Transverse colon (tissue), 4 donors: ENCODE data around the gene SPTBN4. TPM values are rescaled to one million over a fixed set of nuclear protein-coding genes. Genes with fewer than 3 reads are reported as not detected.

ENCODE experiments used
- DNase-seq: peaks from one replicate; pipeline ENCODE4 v3.0.0-alpha.2; 2019
- H3K27ac ChIP-seq, 4 donors: fragments of 200-600 bp; sonication (generic); 2 replicates each; pipeline ENCODE4 v1.5.1; 2016 to 2018; ENCODE audit warnings: inconsistent platforms in 4 of 4
- H3K27me3 ChIP-seq: fragments of 200-600 bp; sonication (generic); 2 replicates; pipeline ENCODE4 v1.5.1; 2017; ENCODE audit warnings: inconsistent platforms
- H3K36me3 ChIP-seq, 4 donors: fragments of 200-600 bp; sonication (generic); 2 replicates each; pipeline ENCODE4 v1.5.1; 2017 to 2019; ENCODE audit warnings: inconsistent platforms in 4 of 4
- H3K4me1 ChIP-seq, 4 donors: fragments of 200-600 bp; sonication (generic); 2 replicates each; pipeline ENCODE4 v1.5.1; 2017 to 2020; ENCODE audit warnings: inconsistent platforms in 4 of 4
- H3K4me3 ChIP-seq, 4 donors: fragments of 200-600 bp; sonication (generic); 1 replicate in 1 of 4; 2 replicates in 3 of 4; pipeline versions ENCODE4 v1.5.1 to v1.6.1; 2017 to 2019; ENCODE audit warnings: inconsistent platforms in 4 of 4
- H3K9me3 ChIP-seq, 2 donors: fragments of 200-600 bp; sonication (generic); 2 replicates each; pipeline ENCODE4 v1.5.1; 2017 to 2019; ENCODE audit warnings: inconsistent platforms in 2 of 2
- EP300 ChIP-seq: sonication (generic); formaldehyde crosslinking; IDR thresholded peaks from one replicate; pipeline ENCODE4 v1.6.1; 2017; ENCODE audit warnings: antibody characterized with exemption, low read depth
- POLR2A ChIP-seq: fragments of 450-650 bp; IDR thresholded peaks from one replicate; pipeline ENCODE4 v1.6.1; 2016; ENCODE audit warnings: antibody characterized with exemption, mild to moderate bottlenecking, moderate library complexity
- POLR2AphosphoS5 ChIP-seq, 3 donors: sonication (generic); formaldehyde crosslinking; IDR thresholded peaks; one replicate each; pipeline ENCODE4 v1.6.1; 2016; ENCODE audit warnings: antibody characterized with exemption in 3 of 3
- WGBS, 2 donors: methylation state at CpG; one replicate each; pipeline ENCODE4 v1.1.5; 2018; ENCODE audit warnings: low coverage in 1 of 2; 5-methylcytosine and 5-hydroxymethylcytosine counted together
- in situ Hi-C, 4 donors: fragments of 200-750 bp; cut with MboI; loops; one replicate each; pipeline versions ENCODE4 v1.15.0 to v1.15.1; 2017; ENCODE audit warnings: low sequenced_read_pairs in 3 of 4, low pct_ligation_motif_present in 1 of 4, low pct_unique_long_range_greater_than_20kb in 1 of 4
- intact Hi-C: fragments of 100-400 bp; cut with DNase I; formaldehyde crosslinking; loops from one replicate; pipeline ENCODE4 v1.15.1; 2023; ENCODE audit warnings: low total_unique reads
- total RNA-seq, 4 donors: library from RNA; depleted of rRNA; stranded (reverse); fragments of >200 nt; gene quantifications; one replicate each; pipeline ENCODE4 v1.1.0, GENCODE V29; 2016
- TF ChIP-seq, protein P1 (sequence below), 5 experiments: fragments of 200-600 bp in 3 of 5; fragments of 450-650 bp in 2 of 5; sonication (generic) in 3 of 5; IDR thresholded peaks; 1 replicate in 2 of 5; 2 replicates in 3 of 5; pipeline ENCODE4 v1.5.1; 2016 to 2017; ENCODE audit warnings: antibody characterized with exemption in 5 of 5, inconsistent platforms in 3 of 5, mild to moderate bottlenecking in 2 of 5, moderate library complexity in 1 of 5

SPTBN4 gene
- total RNA-seq: 1 to 10 TPM in 2 of 4 donors, under 1 TPM in 2; under 0.01 to 1.5 (median 0.99) TPM

DNA sequence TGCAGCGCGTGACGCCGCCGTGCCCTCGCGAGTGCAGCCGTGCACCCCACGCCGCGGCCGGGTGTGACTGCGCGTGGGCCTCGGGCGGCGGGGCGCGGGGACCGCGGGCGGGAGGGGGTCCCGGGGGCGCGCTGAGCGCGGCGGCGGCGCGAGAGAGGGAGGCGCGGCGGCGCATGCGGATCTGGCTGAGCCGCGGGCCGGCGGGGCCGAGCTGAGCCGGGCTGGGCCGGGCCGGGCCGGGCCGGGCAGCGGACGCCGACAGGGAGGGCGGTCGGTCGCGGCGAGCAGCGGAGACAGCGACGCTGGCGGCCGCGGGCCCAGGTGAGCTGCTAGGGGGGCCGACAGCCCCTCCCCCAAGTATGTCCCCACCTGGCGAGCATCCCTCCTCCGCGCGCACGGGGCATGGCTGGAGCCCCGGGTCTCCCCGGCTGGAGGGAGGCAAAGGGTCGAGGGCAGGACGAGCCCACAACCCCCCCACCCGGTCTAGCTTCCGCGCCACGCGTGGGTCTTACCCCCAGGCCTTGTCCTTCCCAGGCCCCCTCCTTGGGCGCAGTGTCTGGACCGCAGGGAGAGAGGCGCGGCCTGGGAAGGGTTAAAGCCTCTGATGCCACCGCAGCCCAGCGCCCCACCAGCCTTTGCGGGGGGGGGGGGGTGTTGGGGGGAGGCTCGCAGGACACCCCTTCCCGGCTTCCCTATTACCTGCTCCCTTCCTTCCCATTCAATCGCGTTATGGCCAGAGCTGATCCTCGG, at the start of gene SPTBN4:
TSS of gene SPTBN4 (plus strand) at position 17 of the 750 bp plus-strand sequence. CDS start 5,621 bp downstream, outside the sequence.
- H3K4me3 ChIP-seq: peak within 1 kb of the TSS; percentile 17 to 80 (median 32)
- peaks cover 15 to 26% (median 25%) of the 10 kb centered on the region in 4 donors for H3K4me1 ChIP-seq
- TF ChIP-seq, protein P1, sequence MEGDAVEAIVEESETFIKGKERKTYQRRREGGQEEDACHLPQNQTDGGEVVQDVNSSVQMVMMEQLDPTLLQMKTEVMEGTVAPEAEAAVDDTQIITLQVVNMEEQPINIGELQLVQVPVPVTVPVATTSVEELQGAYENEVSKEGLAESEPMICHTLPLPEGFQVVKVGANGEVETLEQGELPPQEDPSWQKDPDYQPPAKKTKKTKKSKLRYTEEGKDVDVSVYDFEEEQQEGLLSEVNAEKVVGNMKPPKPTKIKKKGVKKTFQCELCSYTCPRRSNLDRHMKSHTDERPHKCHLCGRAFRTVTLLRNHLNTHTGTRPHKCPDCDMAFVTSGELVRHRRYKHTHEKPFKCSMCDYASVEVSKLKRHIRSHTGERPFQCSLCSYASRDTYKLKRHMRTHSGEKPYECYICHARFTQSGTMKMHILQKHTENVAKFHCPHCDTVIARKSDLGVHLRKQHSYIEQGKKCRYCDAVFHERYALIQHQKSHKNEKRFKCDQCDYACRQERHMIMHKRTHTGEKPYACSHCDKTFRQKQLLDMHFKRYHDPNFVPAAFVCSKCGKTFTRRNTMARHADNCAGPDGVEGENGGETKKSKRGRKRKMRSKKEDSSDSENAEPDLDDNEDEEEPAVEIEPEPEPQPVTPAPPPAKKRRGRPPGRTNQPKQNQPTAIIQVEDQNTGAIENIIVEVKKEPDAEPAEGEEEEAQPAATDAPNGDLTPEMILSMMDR (IDR thresholded peaks at IDR 0.05): no peak
- no peak for TF ChIP-seq POLR2AphosphoS5 (IDR thresholded peaks at IDR 0.05)
- TF ChIP-seq EP300: no peak
- no peak for TF ChIP-seq POLR2A
- H3K36me3 ChIP-seq: no peaks in the 10 kb centered on the region
- 6 to 83% methylated on average over 1 to 56 of the region's 87 CpGs for WGBS, 2 donors
- no peak for DNase-seq
- H3K9me3 ChIP-seq: no peaks in the 10 kb centered on the region
- intact Hi-C loops (loop anchor here (1.0 kb wide), 1 partner anchor 44 kb away; no protein-coding TSS in a partner anchor), in situ Hi-C loops (no loop called here)
- peaks cover 10% of the 10 kb centered on the region for H3K27me3 ChIP-seq
- H3K27ac ChIP-seq: peak within 1 kb of the TSS; percentile 49 to 95 (median 70)

DNA sequence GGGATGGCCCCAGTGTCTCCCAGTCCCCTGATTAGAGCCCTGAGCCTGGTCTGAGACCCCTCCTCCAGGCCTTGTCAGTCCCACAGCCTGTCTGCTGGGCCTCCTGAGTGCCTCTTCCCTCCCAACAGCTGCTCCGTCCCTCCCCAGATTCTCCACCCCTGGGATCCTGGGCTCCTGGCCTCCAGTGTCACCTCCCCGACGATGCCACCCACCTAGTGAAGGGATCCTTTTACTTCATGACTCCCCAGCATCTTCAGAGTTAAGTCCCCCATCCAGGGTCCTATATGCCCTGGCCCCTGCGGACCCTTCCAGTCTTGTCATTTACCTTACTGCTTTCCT, 49.2 kb upstream of the SPTBN4 start:
- no peak for DNase-seq
- Histone ChIP-seq H3K27ac (peak overlapping the region; percentile 47 to 80 (median 71)), H3K9me3 (no peaks in the 10 kb centered on the region), H3K27me3 (no peaks in the 10 kb centered on the region), H3K4me1 (peaks cover 12 to 30% (median 13%) of the 10 kb centered on the region in 4 donors), H3K36me3 (peaks cover 0 to 3% (median 0%) of the 10 kb centered on the region in 4 donors), H3K4me3 (no peak overlapping the region)
- TF ChIP-seq POLR2AphosphoS5 (IDR thresholded peaks at IDR 0.05) (no peak), EP300 (no peak), POLR2A (no peak)
- TF ChIP-seq, protein P1 (IDR thresholded peaks at IDR 0.05): no peak
- 81% methylated on average over 4 of the region's 4 CpGs; no CpG with 5 or more reads in 1 of the 2 donors for WGBS, 2 donors
- in situ Hi-C loops (loop anchor here in 1 of 4 donors (25.0 kb wide), 1 partner anchor 130 kb away; the partner anchor contains the start of gene AKT2), intact Hi-C loops (no loop called here)

GRCh38 chr19:40418040-40418439, 48.8 kb upstream of the SPTBN4 start:
- Histone ChIP-seq H3K4me3 (no peak overlapping the region), H3K9me3 (no peaks in the 10 kb centered on the region), H3K27me3 (no peaks in the 10 kb centered on the region), H3K4me1 (peaks cover 13 to 34% (median 16%) of the 10 kb centered on the region in 4 donors), H3K36me3 (peaks cover 0 to 8% (median 0%) of the 10 kb centered on the region in 4 donors), H3K27ac (peak overlapping the region in 3 of 4 donors; percentile 67 to 80 (median 75))
- TF ChIP-seq POLR2A (no peak), POLR2AphosphoS5 (IDR thresholded peaks at IDR 0.05) (no peak), EP300 (no peak)
- TF ChIP-seq, protein P1 (IDR thresholded peaks at IDR 0.05): no peak
- DNase-seq: no peak
- in situ Hi-C loops (loop anchor here in 1 of 4 donors (25.0 kb wide), 1 partner anchor 131 kb away; the partner anchor contains the start of gene AKT2), intact Hi-C loops (no loop called here)
- 86 to 100% methylated on average over 2 to 3 of the region's 3 CpGs for WGBS, 2 donors

DNA sequence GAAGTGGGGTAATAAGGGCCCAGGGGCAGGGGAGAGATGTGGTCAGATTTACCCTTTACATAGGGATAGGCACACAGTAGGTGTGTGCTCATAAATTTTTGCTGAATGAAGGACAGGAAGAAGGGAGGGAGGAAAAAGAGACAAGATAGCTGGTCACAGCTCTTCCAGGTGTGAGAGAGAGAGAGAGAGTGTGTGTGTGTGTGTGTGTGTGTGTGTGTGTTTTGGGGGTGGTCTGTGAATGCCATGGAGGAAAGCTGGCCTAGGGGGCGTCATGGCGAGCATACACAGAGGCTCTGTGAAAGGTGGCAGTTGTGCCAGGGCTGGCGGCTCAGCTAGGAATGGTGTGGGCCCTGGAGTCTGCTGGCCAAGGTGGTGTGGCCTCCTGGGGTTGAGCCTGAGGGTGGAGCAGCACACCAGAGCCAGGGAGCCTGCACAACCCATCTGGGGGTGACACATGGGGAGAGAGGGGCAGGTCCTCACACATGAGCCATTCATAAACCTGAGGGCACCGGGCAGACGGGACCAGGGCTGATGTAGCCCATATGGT, 47.7 kb upstream of the SPTBN4 start:
- Histone ChIP-seq H3K27ac (no peak overlapping the region), H3K9me3 (no peaks in the 10 kb centered on the region), H3K4me1 (peaks cover 19 to 45% (median 24%) of the 10 kb centered on the region in 4 donors), H3K36me3 (peaks cover 0 to 10% (median 0%) of the 10 kb centered on the region in 4 donors), H3K27me3 (no peaks in the 10 kb centered on the region), H3K4me3 (no peak overlapping the region)
- intact Hi-C loops (no loop called here), in situ Hi-C loops (loop anchor here in 1 of 4 donors (25.0 kb wide), 1 partner anchor 132 kb away; the partner anchor contains the start of gene AKT2)
- no peak for TF ChIP-seq POLR2A
- TF ChIP-seq, protein P1 (IDR thresholded peaks at IDR 0.05): no peak
- no peak for TF ChIP-seq EP300
- no peak for TF ChIP-seq POLR2AphosphoS5 (IDR thresholded peaks at IDR 0.05)
- WGBS, 2 donors: 69 to 100% methylated on average over 2 to 5 of the region's 5 CpGs
- DNase-seq: no peak
